HCT116 (cell line): ENCODE data around the gene JCAD. TPM values are rescaled to one million over a fixed set of nuclear protein-coding genes. Genes with fewer than 3 reads are reported as not detected.

ENCODE experiments used
- ATAC-seq: fragments of 200-7000 bp; cut with Tn5 transposase; 2 replicates; pipeline ENCODE4 v1.9.1; 2020; ENCODE audit warnings: mild to moderate bottlenecking, moderate library complexity
- BruUV-seq: library from RNA; stranded (reverse); fragments of 400-500 nt; replicated peaks from 2 replicates; lab custom pipeline; 2021; lab: Mats Ljungman, UMichigan
- CTCF ChIA-PET: fragments of 300-600 bp; sonication (Branson Sonifier 250); formaldehyde crosslinking; loops from one replicate; lab custom pipeline; 2021; ENCODE audit warnings: antibody characterized with exemption; lab: Charles Lee
- POLR2A ChIA-PET: fragments of 300-600, 350-600 bp; sonication (Branson Sonifier 250); formaldehyde crosslinking; loops from one replicate; lab custom pipeline; 2021; ENCODE audit warnings: antibody characterized with exemption; lab: Charles Lee
- RAD21 ChIA-PET, 2 experiments: fragments of 300-600 bp; sonication (Branson Sonifier 250); formaldehyde crosslinking; loops; one replicate each; lab custom pipeline; 2023; ENCODE audit warnings: low total read pairs in 2 of 2; ENCODE audit not compliant: uncharacterized antibody in 2 of 2, unreplicated experiment in 2 of 2, low non-redundant PET in 1 of 2; lab: Charles Lee
- DNase-seq: peaks from one replicate; pipeline ENCODE4 v3.0.0-alpha.2; 2010; ENCODE audit warnings: low read depth, low spot score
- H2AFZ ChIP-seq: fragments of 200-600 bp; shearing (Covaris generic), sonication (generic); 2 replicates; pipeline ENCODE4 v1.6.1; 2017; ENCODE audit warnings: low read depth, mixed run types, mixed read lengths, antibody characterized with exemption, low read length; ENCODE audit not compliant: poor library complexity, severe bottlenecking
- H3K27ac ChIP-seq: 2 replicates; pipeline ENCODE4 v1.5.1; 2012; ENCODE audit warnings: low read depth, low read length
- H3K27me3 ChIP-seq: fragments of 200-600 bp; sonication (generic); 2 replicates; pipeline ENCODE4 v1.6.1; 2016; ENCODE audit warnings: mixed run types, low read length, mixed read lengths; ENCODE audit not compliant: insufficient read depth
- H3K36me3 ChIP-seq, 2 experiments: fragments of 200-500 bp in 1 of 2; fragments of 200-600 bp in 1 of 2; sonication (Bioruptor generic) in 1 of 2; sonication (generic) in 1 of 2; 2 replicates each; pipeline versions ENCODE4 v1.5.1 to v1.6.1; 2014 to 2016; ENCODE audit warnings: low read length in 2 of 2, inconsistent platforms in 1 of 2, mixed read lengths in 1 of 2, mixed run types in 1 of 2; ENCODE audit not compliant: insufficient read depth in 2 of 2, control insufficient read depth in 1 of 2
- H3K4me1 ChIP-seq, 2 experiments: fragments of 200-600 bp in 1 of 2; sonication (generic) in 1 of 2; 2 replicates each; pipeline versions ENCODE4 v1.5.1 to v1.6.1; 2012 to 2017; ENCODE audit warnings: low read length in 2 of 2, inconsistent platforms in 1 of 2, mild to moderate bottlenecking in 1 of 2, mixed read lengths in 1 of 2, mixed run types in 1 of 2, moderate library complexity in 1 of 2; ENCODE audit not compliant: insufficient read depth in 2 of 2, control insufficient read depth in 1 of 2
- H3K4me2 ChIP-seq: fragments of 200-600 bp; sonication (generic); 2 replicates; pipeline ENCODE4 v1.6.1; 2017; ENCODE audit warnings: mixed run types, low read length, mixed read lengths
- H3K4me3 ChIP-seq, 2 experiments: fragments of 200-600 bp in 1 of 2; sonication (generic) in 1 of 2; replicated peaks in 1 of 2; 2 replicates each; pipeline ENCODE4 v1.5.1; 2011 to 2016; ENCODE audit warnings: low read length in 2 of 2, control low read depth in 1 of 2, low read depth in 1 of 2, mild to moderate bottlenecking in 1 of 2, mixed read lengths in 1 of 2, mixed run types in 1 of 2
- H3K79me2 ChIP-seq: fragments of 200-600 bp; sonication (generic); 2 replicates; pipeline ENCODE4 v1.6.1; 2017; ENCODE audit warnings: mild to moderate bottlenecking, mixed run types, low read length, moderate library complexity, mixed read lengths; ENCODE audit not compliant: insufficient read depth
- H3K9ac ChIP-seq: fragments of 200-600 bp; sonication (generic); 2 replicates; pipeline ENCODE4 v1.6.1; 2016; ENCODE audit warnings: low read length, mixed read lengths
- H3K9me2 ChIP-seq: fragments of 200-600 bp; sonication (generic), shearing (Covaris generic); 2 replicates; pipeline ENCODE4 v1.6.1; 2017; ENCODE audit warnings: mixed run types, mild to moderate bottlenecking, moderate library complexity; ENCODE audit not compliant: insufficient read depth
- H3K9me3 ChIP-seq, 2 experiments: fragments of 200-500 bp in 1 of 2; fragments of 200-600 bp in 1 of 2; sonication (Bioruptor generic) in 1 of 2; sonication (generic) in 1 of 2; 2 replicates each; pipeline ENCODE4 v1.6.1; 2014 to 2017; ENCODE audit warnings: low read length in 2 of 2, mixed read lengths in 2 of 2, inconsistent platforms in 1 of 2, low read depth in 1 of 2, mild to moderate bottlenecking in 1 of 2, mixed run types in 1 of 2, moderate library complexity in 1 of 2; ENCODE audit not compliant: control insufficient read depth in 1 of 2, insufficient read depth in 1 of 2
- H4K20me1 ChIP-seq: fragments of 200-600 bp; sonication (generic), shearing (Covaris generic); 2 replicates; pipeline ENCODE4 v1.6.1; 2017; ENCODE audit warnings: mixed run types, mild to moderate bottlenecking, moderate library complexity; ENCODE audit not compliant: insufficient read depth
- ATF3 ChIP-seq: IDR thresholded peaks from 2 replicates; pipeline ENCODE4 v1.6.1; 2012
- EGR1 ChIP-seq: IDR thresholded peaks from 2 replicates; pipeline ENCODE4 v1.6.1; 2012; ENCODE audit warnings: low read depth
- ELF1 ChIP-seq: IDR thresholded peaks from 2 replicates; pipeline ENCODE4 v1.6.1; 2012; ENCODE audit warnings: low read depth, borderline replicate concordance
- EZH2 ChIP-seq: fragments of 200-600 bp; sonication (generic); IDR thresholded peaks from 2 replicates; pipeline ENCODE4 v1.6.1; 2017; ENCODE audit warnings: antibody characterized with exemption, mixed run types
- EZH2phosphoT487 ChIP-seq: fragments of 200-600 bp; IDR thresholded peaks from 2 replicates; pipeline ENCODE4 v1.6.1; 2018; ENCODE audit warnings: antibody characterized with exemption, borderline replicate concordance
- MAX ChIP-seq: IDR thresholded peaks from 2 replicates; pipeline ENCODE4 v1.6.1; 2012
- POLR2AphosphoS5 ChIP-seq: IDR thresholded peaks from 2 replicates; pipeline ENCODE4 v1.6.1; 2011; ENCODE audit warnings: mild to moderate bottlenecking, low read depth, low read length, moderate library complexity
- RAD21 ChIP-seq: IDR thresholded peaks from 2 replicates; pipeline ENCODE4 v1.6.1; 2012; ENCODE audit warnings: low read depth, mild to moderate bottlenecking
- SIN3A ChIP-seq: IDR thresholded peaks from 2 replicates; pipeline ENCODE4 v1.6.1; 2012; ENCODE audit warnings: low read depth
- SRF ChIP-seq: IDR thresholded peaks from 2 replicates; pipeline ENCODE4 v1.6.1; 2012; ENCODE audit warnings: low read depth
- YY1 ChIP-seq: IDR thresholded peaks from 2 replicates; pipeline ENCODE4 v1.6.1; 2011; ENCODE audit warnings: low read length, low read depth, moderate library complexity, mild to moderate bottlenecking; ENCODE audit not compliant: insufficient replicate concordance; ENCODE audit errors: extremely low read depth
- ZBTB33 ChIP-seq: IDR thresholded peaks from 2 replicates; pipeline ENCODE4 v1.6.1; 2011; ENCODE audit warnings: mild to moderate bottlenecking, low read length, moderate library complexity; ENCODE audit not compliant: insufficient replicate concordance; ENCODE audit errors: extremely low read depth
- intact Hi-C: fragments of 100-400 bp; cut with micrococcal nuclease; formaldehyde crosslinking; loops from 2 replicates; pipeline ENCODE4 v1.10.0; 2022
- total RNA-seq: library from RNA; stranded (reverse); gene quantifications from one replicate; pipeline ENCODE4 v1.2.1, GENCODE V29; 2021; ENCODE audit not compliant: unreplicated experiment

The JCAD gene
- total RNA-seq, 1 experiment from 2014 or later: 17.5 TPM

GRCh38 chr10:30018496-30018895 is 40.9 kb downstream of the JCAD start:
- Histone ChIP-seq H3K4me2 (no peak overlapping the region), H3K4me1 (no peaks in the 10 kb centered on the region), H4K20me1 (no peaks in the 10 kb centered on the region), H3K36me3 (peaks cover 0 to 4% of the 10 kb centered on the region in 2 experiments; a peak in 1 of 4 replicates), H2AFZ (no peak overlapping the region), H3K4me3 (no peak overlapping the region), H3K27ac (no peak overlapping the region), H3K9me3 (no peaks in the 10 kb centered on the region), H3K79me2 (no peaks in the 10 kb centered on the region), H3K9ac (no peak overlapping the region), H3K9me2 (no peaks in the 10 kb centered on the region), H3K27me3 (no peaks in the 10 kb centered on the region)
- no TSS peak for BruUV-seq
- ATAC-seq (no peak), DNase-seq (no peak)
- RAD21 ChIA-PET: no interaction called here
- TF ChIP-seq SRF (no peak), ELF1 (no peak), ATF3 (no peak), MAX (no peak), SIN3A (no peak), POLR2AphosphoS5 (no peak), ZBTB33 (no peak), EZH2phosphoT487 (no peak), RAD21 (no peak), EZH2 (no peak), YY1 (no peak), EGR1 (no peak)
- CTCF ChIA-PET: no interaction called here
- POLR2A ChIA-PET: no interaction called here
- intact Hi-C loops: no loop called here
